Measurements from ENCODE around the gene ADGRG3. TPM values are rescaled to one million over a fixed set of nuclear protein-coding genes. Genes with fewer than 3 reads are reported as not detected.

ADGRG3 gene
- total RNA-seq, 4 donors from 2014 or later, result 0.32 to 2.0 (median 2.0) TPM; not detected in 1

DNA sequence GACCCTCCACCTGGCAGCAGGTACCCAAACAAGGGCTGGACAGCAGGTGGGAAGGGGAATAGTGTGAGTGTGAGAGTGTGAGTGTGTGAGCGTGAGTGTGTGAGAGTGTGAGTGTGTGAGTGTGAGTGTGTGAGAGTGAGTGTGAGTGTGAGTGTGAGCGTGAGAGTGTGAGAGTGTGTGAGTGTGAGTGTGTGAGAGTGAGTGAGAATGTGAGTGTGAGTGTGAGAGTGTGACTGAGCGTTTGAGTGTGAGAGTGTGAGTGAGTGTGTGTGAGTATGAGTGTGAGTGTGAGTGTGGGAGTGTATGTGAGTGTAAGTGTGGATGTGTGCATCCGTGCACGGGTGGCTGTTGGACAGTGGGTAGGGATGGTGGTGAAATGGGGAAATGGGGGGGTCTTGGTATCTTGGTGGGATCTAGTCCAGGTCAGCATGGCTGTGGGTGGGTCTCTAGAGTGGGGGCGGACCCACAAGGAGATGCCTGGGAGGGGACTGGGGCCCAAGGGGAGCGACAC is 39.3 kb upstream of the ADGRG3 start:
- 48% methylated on average over 6 of the region's 7 CpGs for WGBS
- no peak for DNase-seq (ENCODE audit: low spot score in 2 of 2)
- Histone ChIP-seq H3K36me3 (no peaks in the 10 kb centered on the region), H3K27ac (peak overlapping the region; percentile 62), H3K4me3 (peak overlapping the region; percentile 38), H3K4me1 (peaks cover 74% of the 10 kb centered on the region), H3K9me3 (no peaks in the 10 kb centered on the region), H3K27me3 (peaks cover 7% of the 10 kb centered on the region)
- TF ChIP-seq POLR2AphosphoS5 (IDR thresholded peaks at IDR 0.05), result no peak
- no peak for TF ChIP-seq CTCF (IDR thresholded peaks at IDR 0.05)
- no peak for TF ChIP-seq POLR2A (IDR thresholded peaks at IDR 0.05)
- TF ChIP-seq EP300 (IDR thresholded peaks at IDR 0.05), result no peak

GRCh38 chr16:57629516-57630406 is 38.3 kb upstream of the ADGRG3 start:
- Histone ChIP-seq H3K36me3 (no peaks in the 10 kb centered on the region), H3K27ac (peak overlapping the region; percentile 62), H3K4me3 (peak overlapping the region; percentile 38), H3K27me3 (peaks cover 7% of the 10 kb centered on the region), H3K9me3 (no peaks in the 10 kb centered on the region), H3K4me1 (peaks cover 74% of the 10 kb centered on the region)
- TF ChIP-seq POLR2AphosphoS5 (IDR thresholded peaks at IDR 0.05) (no peak), POLR2A (IDR thresholded peaks at IDR 0.05) (no peak), EP300 (IDR thresholded peaks at IDR 0.05) (no peak), CTCF (IDR thresholded peaks at IDR 0.05) (no peak)
- no peak for DNase-seq (ENCODE audit: low spot score in 2 of 2)
- 53% methylated on average over 5 of the region's 22 CpGs for WGBS

- 64% methylated on average over 10 of the region's 10 CpGs for WGBS
Observed at GRCh38 chr16:57630407-57630797, 37.7 kb upstream of the ADGRG3 start.

DNA sequence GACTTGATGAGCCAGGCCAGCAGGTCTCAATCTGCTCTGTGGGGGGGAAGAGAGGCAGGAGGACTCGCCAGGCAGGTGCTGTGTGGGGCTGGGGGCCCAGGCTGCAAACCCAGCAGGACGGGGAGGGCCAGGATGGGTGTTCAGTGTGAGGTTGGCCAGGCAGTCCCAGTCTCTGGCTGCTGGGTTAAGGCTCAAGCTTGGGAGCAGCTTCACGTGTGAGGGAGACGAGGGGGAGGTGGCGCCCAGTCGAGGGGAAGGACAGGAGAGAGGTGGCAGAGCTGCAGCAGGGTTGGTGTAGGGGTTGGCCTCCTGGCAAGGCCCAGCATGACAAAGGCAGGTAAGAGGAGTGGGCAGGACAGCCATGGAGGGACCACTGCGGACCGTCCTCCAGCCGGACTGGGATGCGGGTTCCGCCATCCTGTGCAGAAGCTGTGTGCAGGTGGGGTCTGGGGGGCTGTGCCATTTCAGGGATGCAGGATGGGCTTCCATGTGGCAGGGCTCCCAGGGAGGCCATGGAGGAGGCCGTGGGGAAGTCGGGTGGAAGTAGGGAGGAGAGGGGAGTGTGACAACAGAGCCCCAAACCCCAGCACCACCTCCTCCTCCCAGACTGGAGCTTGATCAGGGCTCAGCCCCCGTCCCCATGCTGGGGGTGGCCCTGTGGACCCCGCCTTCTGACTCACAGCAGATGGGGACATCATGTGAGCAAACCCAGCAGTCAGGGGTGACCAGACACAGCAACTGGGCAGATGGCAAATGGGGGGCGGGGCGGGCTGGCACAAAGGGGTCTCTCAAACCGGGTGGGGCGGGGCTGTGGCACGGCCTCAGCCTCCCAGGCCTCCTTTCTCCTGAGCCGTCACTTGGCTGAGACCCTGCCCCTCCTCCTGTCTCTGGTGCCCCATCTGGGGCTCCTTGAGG is 36.9 kb upstream of the ADGRG3 start:
- TF ChIP-seq POLR2AphosphoS5 (IDR thresholded peaks at IDR 0.05) (no peak), CTCF (IDR thresholded peaks at IDR 0.05) (no peak), POLR2A (IDR thresholded peaks at IDR 0.05) (no peak), EP300 (IDR thresholded peaks at IDR 0.05) (no peak)
- Histone ChIP-seq H3K4me1 (peaks cover 89% of the 10 kb centered on the region), H3K27me3 (peaks cover 7% of the 10 kb centered on the region), H3K9me3 (no peaks in the 10 kb centered on the region), H3K36me3 (no peaks in the 10 kb centered on the region), H3K27ac (peak overlapping the region; percentile 32), H3K4me3 (peak overlapping the region; percentile 38)
- 66% methylated on average over 11 of the region's 21 CpGs for WGBS
- DNase-seq (ENCODE audit: low spot score in 2 of 2), result no peak

More at GRCh38 chr16:57630407-57630797, 37.7 kb upstream of the ADGRG3 start:
- TF ChIP-seq EP300 (IDR thresholded peaks at IDR 0.05) (no peak), POLR2AphosphoS5 (IDR thresholded peaks at IDR 0.05) (no peak), CTCF (IDR thresholded peaks at IDR 0.05) (no peak), POLR2A (IDR thresholded peaks at IDR 0.05) (no peak)
- Histone ChIP-seq H3K4me3 (peak overlapping the region; percentile 38), H3K36me3 (no peaks in the 10 kb centered on the region), H3K9me3 (no peaks in the 10 kb centered on the region), H3K4me1 (peaks cover 81% of the 10 kb centered on the region), H3K27ac (peak overlapping the region; percentile 62), H3K27me3 (peaks cover 7% of the 10 kb centered on the region)
- no peak for DNase-seq (ENCODE audit: low spot score in 2 of 2)

Measured in suprapubic skin (tissue), 4 donors.